ENCODE data around the gene CASTOR1. TPM values are rescaled to one million over a fixed set of nuclear protein-coding genes. Genes with fewer than 3 reads are reported as not detected.

CASTOR1 gene
- total RNA-seq, 1 donor: 20.7 TPM

Other genes starting within 250 kb of the CASTOR1 start
- gene HORMAD2, start 209.0 kb downstream of the CASTOR1 start, total RNA-seq: not detected
- gene LIF, start 42.7 kb downstream of the CASTOR1 start, total RNA-seq: 0.54 TPM
- gene OSM, start 22.7 kb downstream of the CASTOR1 start, total RNA-seq: 88.9 TPM
- gene TBC1D10A, start 37.4 kb upstream of the CASTOR1 start, total RNA-seq: 23.4 TPM
- 125 TPM for gene SF3A1, start 67.4 kb upstream of the CASTOR1 start, total RNA-seq
- gene CCDC157, start 67.5 kb upstream of the CASTOR1 start, total RNA-seq: 5.9 TPM
- gene RNF215, start 97.9 kb upstream of the CASTOR1 start, total RNA-seq: 14.0 TPM
- gene SEC14L2, start 107.5 kb upstream of the CASTOR1 start, total RNA-seq: 3.2 TPM
- gene MTFP1, start 136.3 kb upstream of the CASTOR1 start, total RNA-seq: 21.3 TPM
- gene SEC14L3, start 182.5 kb upstream of the CASTOR1 start, total RNA-seq: not detected
- under 0.01 TPM for gene SEC14L4, start 216.2 kb upstream of the CASTOR1 start, total RNA-seq

Measured in hematopoietic multipotent progenitor cell (in vitro differentiated cells).